GM19395 (cell line): ENCODE results near the gene ZNF793.
A peak's percentile ranks its signal among the peaks of the same experiment; 100 is the strongest.

Experiments
- ATAC-seq: cut with Tn5 transposase; IDR thresholded peaks from one replicate; pipeline ENCODE4 v1.9.1; 2021; ENCODE audit warnings: mild to moderate bottlenecking, moderate library complexity; ENCODE audit not compliant: unreplicated experiment

ZNF793 gene

DNA sequence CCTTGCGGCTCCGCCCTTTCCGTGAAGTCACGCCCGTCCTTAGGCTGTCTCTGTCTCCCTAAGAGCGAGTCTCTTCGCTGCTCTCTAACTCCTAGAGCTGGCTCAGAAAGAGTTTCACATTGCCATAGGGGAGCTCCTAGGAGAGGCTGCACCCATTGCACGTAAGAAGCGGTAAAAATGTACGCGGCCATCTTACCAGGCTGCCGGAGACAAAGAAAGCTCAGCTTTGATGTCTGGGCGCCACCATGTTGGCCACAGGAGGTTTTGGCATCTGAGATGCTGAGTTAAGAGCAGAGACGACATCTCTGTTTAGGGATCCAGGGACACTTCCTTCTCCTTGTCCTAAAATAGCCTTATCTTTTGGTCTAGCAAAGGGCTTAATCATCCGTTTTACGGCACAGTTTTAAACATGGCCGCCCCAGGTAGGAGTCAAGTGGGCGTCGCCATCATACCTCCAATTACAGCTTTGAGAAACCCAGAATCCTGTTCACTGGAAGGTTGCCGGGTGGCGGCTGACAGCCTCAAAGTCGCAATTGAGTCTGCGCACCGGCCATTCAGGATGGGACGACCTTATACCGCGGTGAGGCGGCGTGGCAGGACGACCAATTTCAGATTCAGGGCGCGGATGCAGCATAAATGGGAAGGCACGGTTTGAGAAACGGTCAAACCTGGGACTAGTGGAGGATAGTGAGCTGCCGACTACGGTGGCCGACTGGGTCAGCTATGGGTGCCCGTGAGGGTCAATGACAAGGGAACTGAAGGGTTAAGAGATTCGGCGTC lies at the start of gene ZNF793:
Gene ZNF793, plus strand, starts transcription at position 553 of the 780 bp plus-strand sequence. CDS start 16,501 bp downstream, outside the sequence.
- peak; percentile 83 for ATAC-seq

DNA sequence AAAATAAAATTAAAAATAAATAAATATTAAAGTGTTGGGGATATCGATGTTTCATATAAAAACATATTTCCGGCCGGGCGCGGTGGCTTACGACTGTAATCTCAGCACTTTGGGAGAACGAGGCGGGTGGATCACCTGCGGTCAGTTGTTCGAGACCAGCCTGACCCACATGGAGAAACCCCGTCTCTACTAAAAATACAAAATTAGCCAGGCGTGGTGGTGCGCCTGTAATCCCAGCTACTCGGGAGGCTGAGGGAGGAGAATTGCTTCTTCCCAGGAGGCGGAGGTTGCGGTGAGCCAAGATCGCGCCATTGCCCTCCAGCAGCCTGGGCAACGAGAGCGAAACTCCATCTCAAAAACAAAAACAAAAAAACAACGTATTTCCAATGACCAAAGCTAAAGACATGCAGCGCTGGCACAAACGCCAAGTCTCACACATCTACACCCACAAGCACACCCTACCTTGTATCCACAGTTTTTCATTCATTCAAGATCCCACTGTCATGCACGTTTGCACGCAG lies 40.4 kb upstream of the ZNF793 start:
- ATAC-seq, result no peak

- ATAC-seq, result peak; percentile 74
Observed at GRCh38 chr19:37466798-37467607, 39.7 kb upstream of the ZNF793 start, which contains the start of gene ZNF569. Gene ZNF569, minus strand, starts transcription at chr19:37467444. Its CDS starts 22,523 bp downstream, at chr19:37444921.

DNA sequence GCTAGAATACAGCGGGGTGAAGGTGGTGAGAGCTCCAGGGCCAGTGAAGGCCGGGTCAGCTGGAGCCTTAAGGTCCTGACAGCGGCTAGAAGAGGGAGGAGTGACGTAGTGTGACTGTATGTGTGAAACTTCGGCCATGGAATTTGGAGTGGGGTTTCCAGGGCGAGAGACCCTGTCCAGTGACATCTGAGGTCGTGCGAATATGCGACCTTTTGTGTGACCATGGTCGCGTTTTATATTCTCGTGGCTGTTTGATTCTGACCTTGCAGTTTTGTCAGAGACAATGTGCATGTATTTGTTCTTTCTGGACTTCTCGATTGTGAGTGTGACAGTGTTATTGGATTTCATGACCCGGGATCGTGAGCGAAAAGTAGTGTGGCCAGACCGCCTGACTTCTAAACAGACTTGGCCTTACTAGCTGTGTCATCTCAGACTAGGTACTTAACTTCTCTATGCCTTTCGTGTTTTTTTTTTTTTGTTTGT lies 39.1 kb upstream of the ZNF793 start:
- no peak for ATAC-seq

GRCh38 chr19:37468961-37469777 lies 37.6 kb upstream of the ZNF793 start, which contains the start of gene ZNF570:
Gene ZNF570, plus strand, starts transcription at chr19:37469356. Its CDS starts 999 bp downstream, at chr19:37470355.
- ATAC-seq, result peak; percentile 66

DNA sequence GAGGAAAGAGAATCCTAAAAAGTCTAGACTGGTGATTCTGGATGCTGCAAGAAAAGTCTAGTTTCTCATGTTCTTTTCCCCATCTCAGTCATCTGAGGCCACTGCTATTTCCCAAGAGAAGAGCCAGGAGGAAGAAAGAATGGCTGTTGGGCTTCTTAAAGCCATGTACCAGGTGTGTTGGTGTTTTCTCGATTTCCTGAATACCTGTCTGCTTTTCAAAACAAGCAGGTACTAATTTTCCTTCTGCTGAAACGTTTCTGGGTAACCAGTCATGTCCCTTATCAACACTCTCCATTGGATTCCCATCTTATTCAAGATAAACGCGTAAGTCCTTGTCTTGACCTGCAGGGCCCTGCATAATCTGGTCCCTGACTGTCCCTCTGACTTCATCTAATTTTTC lies 36.5 kb upstream of the ZNF793 start:
- ATAC-seq, result no peak

DNA sequence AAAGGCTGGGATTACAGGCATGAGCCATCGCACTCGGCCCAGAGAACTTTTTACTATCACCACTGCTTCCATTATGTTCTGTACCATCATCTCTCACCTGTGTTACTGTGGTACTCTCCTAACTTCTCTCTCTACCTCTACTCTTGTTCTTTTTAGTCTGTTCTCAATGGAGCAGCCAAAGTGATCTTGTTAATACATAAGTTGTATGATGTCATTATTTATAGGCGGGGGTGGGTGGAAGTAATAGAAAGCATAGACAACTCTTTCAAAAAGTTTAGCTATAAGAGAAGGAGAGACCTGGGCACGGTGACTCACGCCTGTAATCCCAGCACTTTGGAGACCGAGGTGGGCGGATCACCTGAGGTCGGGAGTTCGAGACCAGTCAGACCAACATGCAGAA lies 34.6 kb upstream of the ZNF793 start:
- no peak for ATAC-seq

GRCh38 chr19:37484406-37485168 lies 22.2 kb upstream of the ZNF793 start:
- ATAC-seq, result no peak

DNA sequence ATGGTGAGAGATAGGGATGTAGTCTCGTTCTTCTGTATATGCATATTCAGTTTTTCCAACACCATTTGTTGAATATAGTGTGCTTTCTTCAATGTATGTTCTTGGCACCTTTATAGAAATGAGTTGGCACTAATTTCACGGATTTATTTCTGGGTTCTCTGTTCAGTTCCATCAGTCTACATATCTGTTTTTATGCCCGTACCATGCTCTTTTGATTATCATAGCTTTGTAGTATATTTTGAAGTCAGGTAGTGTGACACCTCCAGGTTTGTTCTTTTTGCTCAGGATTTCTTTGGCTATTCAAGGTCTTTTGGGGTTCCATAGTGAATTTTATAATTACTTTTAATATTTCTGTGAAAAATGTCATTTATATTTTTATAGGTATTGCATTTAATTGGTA lies 14.5 kb upstream of the ZNF793 start:
- ATAC-seq, result no peak

DNA sequence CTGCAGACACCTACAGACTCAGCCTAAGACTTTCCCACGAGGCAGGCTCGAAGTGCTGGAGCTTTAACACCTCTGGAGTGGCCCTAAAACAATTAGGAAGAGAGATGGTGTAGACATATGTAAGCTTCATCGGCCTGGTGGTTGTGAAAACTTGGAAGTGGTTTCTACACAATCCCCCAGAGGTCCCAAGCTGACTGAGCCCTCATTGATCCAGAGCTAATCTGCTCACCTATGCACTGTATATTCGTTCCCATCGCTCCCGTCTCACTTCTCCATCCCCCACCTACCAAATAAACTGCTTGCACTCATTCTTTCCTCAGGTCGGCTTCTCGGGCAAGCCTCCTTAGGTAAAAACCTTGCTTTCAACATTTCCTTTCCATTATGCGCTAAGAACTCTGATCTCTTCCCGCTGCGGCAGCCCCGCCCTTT lies 767 bp upstream of the ZNF793 start:
- ATAC-seq, result peak; percentile 34

DNA sequence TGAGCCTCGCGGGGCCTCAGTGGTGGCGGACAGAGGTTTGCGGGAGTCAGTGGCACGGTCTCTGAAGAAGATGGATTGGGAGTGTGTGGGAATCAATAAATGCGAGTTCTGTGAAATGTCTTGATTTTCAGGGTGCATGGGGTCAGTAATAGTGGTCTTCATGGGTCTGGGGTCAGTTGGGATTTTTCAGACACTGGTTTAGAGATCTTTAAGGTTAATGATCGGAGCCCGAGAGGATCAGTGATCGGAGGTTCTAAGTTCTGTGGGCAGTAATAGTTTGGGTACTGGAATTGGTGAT lies 377 bp downstream of the ZNF793 start:
- no peak for ATAC-seq

GRCh38 chr19:37511186-37511585 lies 4.4 kb downstream of the ZNF793 start:
- no peak for ATAC-seq

GRCh38 chr19:37511821-37512220 lies 5.1 kb downstream of the ZNF793 start:
- no peak for ATAC-seq

- ATAC-seq, result no peak
Observed at GRCh38 chr19:37513397-37513796, 6.7 kb downstream of the ZNF793 start.

DNA sequence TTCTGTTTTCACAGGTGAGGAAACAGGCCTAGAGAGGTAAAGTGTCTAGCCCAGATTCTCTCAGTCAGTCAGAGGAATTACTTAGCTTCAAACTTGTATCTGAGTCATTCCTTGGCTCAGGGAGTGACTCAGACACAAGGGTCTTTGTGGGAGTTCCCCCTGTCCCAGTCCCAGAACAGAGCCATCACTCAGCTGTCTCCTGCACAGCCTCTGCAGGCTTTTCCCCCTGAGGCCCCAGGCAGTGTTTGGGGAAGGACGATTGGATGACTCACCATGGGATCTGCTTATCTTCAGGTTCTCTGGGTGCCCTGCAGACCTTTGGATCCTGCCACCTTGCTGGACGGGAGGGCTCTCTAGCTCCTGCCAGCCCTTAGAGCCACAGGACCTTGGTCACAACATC lies 13.2 kb downstream of the ZNF793 start:
- ATAC-seq, result no peak

- no peak for ATAC-seq
Observed at GRCh38 chr19:37537391-37537947, 30.7 kb downstream of the ZNF793 start.

GRCh38 chr19:37551129-37551993 lies 44.6 kb downstream of the ZNF793 start:
- no peak for ATAC-seq

- ATAC-seq, result no peak
Observed at GRCh38 chr19:37563518-37563917, 56.8 kb downstream of the ZNF793 start.
